Measurements from ENCODE around the gene PDGFD. TPM values are rescaled to one million over a fixed set of nuclear protein-coding genes. Genes with fewer than 3 reads are reported as not detected.

Gene PDGFD
- polyA plus RNA-seq, 1 donor (not counting 4 experiments of a cell fraction or from before 2014, with no cell fraction given), result 0.28 TPM

GRCh38 chr11:104058680-104059079, 105.3 kb downstream of the PDGFD start:
- Histone ChIP-seq H3K79me2 (ENCODE audit: control insufficient read depth, insufficient read depth, low read length) (no peaks in the 10 kb centered on the region), H3K27ac (ENCODE audit: control insufficient read depth, insufficient read depth, low read length) (no peak overlapping the region), H3K9me3 (ENCODE audit: control insufficient read depth, low read depth, low read length) (no peaks in the 10 kb centered on the region), H3K36me3 (ENCODE audit: control insufficient read depth in 2 of 2, extremely low read depth in 1 of 2, insufficient read depth in 2 of 2, low read length in 2 of 2) (no peaks in the 10 kb centered on the region), H3K9ac (ENCODE audit: control insufficient read depth, extremely low read depth, insufficient read depth, low read length) (no peak overlapping the region), H3K4me3 (ENCODE audit: control insufficient read depth in 2 of 3, extremely low read depth in 1 of 3, insufficient read depth in 2 of 3, low read depth in 1 of 3, low read length in 3 of 3) (no peak overlapping the region), H2AFZ (ENCODE audit: control insufficient read depth, low read length) (no peak overlapping the region), H3K27me3 (ENCODE audit: control insufficient read depth, extremely low read depth, insufficient read depth, low read length) (no peaks in the 10 kb centered on the region), H3K4me1 (ENCODE audit: control insufficient read depth, extremely low read depth, insufficient read depth, low read length) (no peaks in the 10 kb centered on the region), H3K9me1 (ENCODE audit: control insufficient read depth, extremely low read depth, insufficient read depth, low read length) (no peaks in the 10 kb centered on the region), H3K4me2 (ENCODE audit: control insufficient read depth, extremely low read depth, insufficient read depth, low read depth, low read length) (no peak overlapping the region), H4K20me1 (ENCODE audit: control insufficient read depth, extremely low read depth, insufficient read depth, low read length) (no peaks in the 10 kb centered on the region)
- no peak for TF ChIP-seq EZH2 (IDR thresholded peaks at IDR 0.05; ENCODE audit: low read length)
- TF ChIP-seq, protein P1, sequence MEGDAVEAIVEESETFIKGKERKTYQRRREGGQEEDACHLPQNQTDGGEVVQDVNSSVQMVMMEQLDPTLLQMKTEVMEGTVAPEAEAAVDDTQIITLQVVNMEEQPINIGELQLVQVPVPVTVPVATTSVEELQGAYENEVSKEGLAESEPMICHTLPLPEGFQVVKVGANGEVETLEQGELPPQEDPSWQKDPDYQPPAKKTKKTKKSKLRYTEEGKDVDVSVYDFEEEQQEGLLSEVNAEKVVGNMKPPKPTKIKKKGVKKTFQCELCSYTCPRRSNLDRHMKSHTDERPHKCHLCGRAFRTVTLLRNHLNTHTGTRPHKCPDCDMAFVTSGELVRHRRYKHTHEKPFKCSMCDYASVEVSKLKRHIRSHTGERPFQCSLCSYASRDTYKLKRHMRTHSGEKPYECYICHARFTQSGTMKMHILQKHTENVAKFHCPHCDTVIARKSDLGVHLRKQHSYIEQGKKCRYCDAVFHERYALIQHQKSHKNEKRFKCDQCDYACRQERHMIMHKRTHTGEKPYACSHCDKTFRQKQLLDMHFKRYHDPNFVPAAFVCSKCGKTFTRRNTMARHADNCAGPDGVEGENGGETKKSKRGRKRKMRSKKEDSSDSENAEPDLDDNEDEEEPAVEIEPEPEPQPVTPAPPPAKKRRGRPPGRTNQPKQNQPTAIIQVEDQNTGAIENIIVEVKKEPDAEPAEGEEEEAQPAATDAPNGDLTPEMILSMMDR (optimal IDR thresholded peaks at IDR 0.05 in 1 of 3, IDR thresholded peaks at IDR 0.05 in 1 of 3, conservative IDR thresholded peaks at IDR 0.05 in 1 of 3; ENCODE audit: extremely low read depth in 1 of 3, insufficient read depth in 2 of 3, low read length in 3 of 3), result no peak
- dilution Hi-C loops (cut with MboI; ENCODE audit: extremely low pct_ligation_motif_present, low sequenced_read_pairs), result no loop called here
- DNase-seq (ENCODE audit: low read depth, low spot score), result no peak
- no peak for FAIRE-seq

GRCh38 chr11:104057908-104058307, 106.0 kb downstream of the PDGFD start:
- DNase-seq (ENCODE audit: low read depth, low spot score) (no peak), FAIRE-seq (no peak)
- Histone ChIP-seq H3K9ac (ENCODE audit: control insufficient read depth, extremely low read depth, insufficient read depth, low read length) (no peak overlapping the region), H2AFZ (ENCODE audit: control insufficient read depth, low read length) (no peak overlapping the region), H4K20me1 (ENCODE audit: control insufficient read depth, extremely low read depth, insufficient read depth, low read length) (no peaks in the 10 kb centered on the region), H3K4me3 (ENCODE audit: control insufficient read depth in 2 of 3, extremely low read depth in 1 of 3, insufficient read depth in 2 of 3, low read depth in 1 of 3, low read length in 3 of 3) (no peak overlapping the region), H3K36me3 (ENCODE audit: control insufficient read depth in 2 of 2, extremely low read depth in 1 of 2, insufficient read depth in 2 of 2, low read length in 2 of 2) (no peaks in the 10 kb centered on the region), H3K79me2 (ENCODE audit: control insufficient read depth, insufficient read depth, low read length) (no peaks in the 10 kb centered on the region), H3K9me3 (ENCODE audit: control insufficient read depth, low read depth, low read length) (no peaks in the 10 kb centered on the region), H3K9me1 (ENCODE audit: control insufficient read depth, extremely low read depth, insufficient read depth, low read length) (no peaks in the 10 kb centered on the region), H3K27me3 (ENCODE audit: control insufficient read depth, extremely low read depth, insufficient read depth, low read length) (no peaks in the 10 kb centered on the region), H3K27ac (ENCODE audit: control insufficient read depth, insufficient read depth, low read length) (no peak overlapping the region), H3K4me1 (ENCODE audit: control insufficient read depth, extremely low read depth, insufficient read depth, low read length) (no peaks in the 10 kb centered on the region), H3K4me2 (ENCODE audit: control insufficient read depth, extremely low read depth, insufficient read depth, low read depth, low read length) (no peak overlapping the region)
- TF ChIP-seq, protein P1 (optimal IDR thresholded peaks at IDR 0.05 in 1 of 3, IDR thresholded peaks at IDR 0.05 in 1 of 3, conservative IDR thresholded peaks at IDR 0.05 in 1 of 3; ENCODE audit: extremely low read depth in 1 of 3, insufficient read depth in 2 of 3, low read length in 3 of 3), result no peak
- TF ChIP-seq EZH2 (IDR thresholded peaks at IDR 0.05; ENCODE audit: low read length), result no peak
- dilution Hi-C loops (cut with MboI; ENCODE audit: extremely low pct_ligation_motif_present, low sequenced_read_pairs), result no loop called here
